Measurements from ENCODE around the gene INPP1. TPM values are rescaled to one million over a fixed set of nuclear protein-coding genes. Genes with fewer than 3 reads are reported as not detected.

Gene INPP1
- total RNA-seq, 2 experiments from 2014 or later: 8.5 to 10.2 TPM

- no peak for DNase-seq
- peak overlapping the region; percentile 91 for H3K27ac Mint-ChIP-seq
- ChIA-PET CTCF (interaction anchor here (1.0 to 1.7 kb wide), 2 partner anchors 10 kb away, joined by 4 to 5 read pairs; no protein-coding TSS in a partner anchor), POLR2A (interaction anchor here (2.0 kb wide), 1 partner anchor 10 kb away, joined by 10 read pairs; no protein-coding TSS in a partner anchor)
- H3K4me3 Mint-ChIP-seq: no peak overlapping the region
- ATAC-seq: no peak
- TF ChIP-seq CTCF (IDR thresholded peaks at IDR 0.05): no peak
- H3K27me3 Mint-ChIP-seq: no peaks in the 10 kb centered on the region
- intact Hi-C loops (cut with micrococcal nuclease): loop anchor here (10.0 kb wide), 1 partner anchor 98 kb away; no protein-coding TSS in a partner anchor
- peaks cover 27% of the 10 kb centered on the region for H3K36me3 Mint-ChIP-seq (ENCODE audit: low read depth)
- H3K4me1 Mint-ChIP-seq (ENCODE audit: low read depth): peaks cover 71% of the 10 kb centered on the region
- H3K9me3 Mint-ChIP-seq: no peaks in the 10 kb centered on the region
These were observed 73.9 kb downstream of the INPP1 start for GRCh38 chr2:190417045-190417842.

DNA sequence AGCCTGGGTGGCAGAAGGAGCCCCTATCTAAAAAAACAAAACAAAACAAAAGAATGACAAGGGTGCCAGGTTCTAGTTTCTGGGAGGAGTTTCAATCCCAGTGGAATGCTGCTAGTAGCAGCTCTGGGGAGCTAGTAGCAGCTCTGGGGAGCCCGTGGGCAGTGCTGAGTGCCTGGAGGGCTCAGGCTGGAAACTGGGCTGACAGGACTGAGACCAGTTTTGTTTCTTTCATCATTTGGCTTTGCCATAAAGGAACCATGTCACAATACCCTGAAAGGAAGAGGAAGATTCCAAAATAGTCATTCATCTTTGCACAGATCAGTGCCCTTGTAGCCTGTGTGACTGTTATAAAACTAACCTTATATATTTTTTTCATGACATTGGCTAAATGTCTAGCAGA is 75.3 kb downstream of the INPP1 start:
- peaks cover 22% of the 10 kb centered on the region for H3K36me3 Mint-ChIP-seq (ENCODE audit: low read depth)
- no peak for TF ChIP-seq CTCF (IDR thresholded peaks at IDR 0.05)
- peaks cover 67% of the 10 kb centered on the region for H3K4me1 Mint-ChIP-seq (ENCODE audit: low read depth)
- no peak overlapping the region for H3K27ac Mint-ChIP-seq
- DNase-seq (no peak), ATAC-seq (no peak)
- ChIA-PET CTCF (interaction anchor here (0.9 kb wide), 1 partner anchor 28 kb away, joined by 4 read pairs; no protein-coding TSS in a partner anchor), POLR2A (interaction anchor here (0.9 to 1.8 kb wide), 2 partner anchors 8 to 742 kb away, joined by 4 to 7 read pairs; no protein-coding TSS in a partner anchor)
- intact Hi-C loops (cut with micrococcal nuclease): loop anchor here (10.0 kb wide), 1 partner anchor 96 kb away; no protein-coding TSS in a partner anchor
- H3K9me3 Mint-ChIP-seq: no peaks in the 10 kb centered on the region
- no peak overlapping the region for H3K4me3 Mint-ChIP-seq
- no peaks in the 10 kb centered on the region for H3K27me3 Mint-ChIP-seq

DNA sequence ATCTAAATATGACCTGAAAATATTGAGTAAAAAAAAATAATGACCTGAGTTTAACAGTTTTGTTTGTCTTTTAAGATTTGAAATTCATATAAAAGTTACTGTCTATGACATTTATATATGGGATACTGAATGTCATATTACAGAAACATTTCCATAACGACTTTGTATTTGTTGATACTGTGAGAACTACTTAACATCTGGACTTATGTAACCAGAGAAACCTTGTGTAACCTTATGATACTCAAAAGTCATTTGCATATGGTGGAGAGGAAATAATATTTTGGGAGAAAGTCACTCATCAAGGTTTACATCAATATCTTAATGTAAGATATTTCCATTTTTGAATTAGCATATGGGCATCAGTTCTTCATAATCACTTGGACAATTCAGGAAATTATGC is 77.4 kb downstream of the INPP1 start:
- H3K9me3 Mint-ChIP-seq: no peaks in the 10 kb centered on the region
- ChIA-PET CTCF (no interaction called here), POLR2A (no interaction called here)
- no peak for ATAC-seq
- no peak for DNase-seq
- peaks cover 73% of the 10 kb centered on the region for H3K4me1 Mint-ChIP-seq (ENCODE audit: low read depth)
- H3K4me3 Mint-ChIP-seq: no peak overlapping the region
- intact Hi-C loops (cut with micrococcal nuclease): no loop called here
- no peaks in the 10 kb centered on the region for H3K27me3 Mint-ChIP-seq
- no peak for TF ChIP-seq CTCF (IDR thresholded peaks at IDR 0.05)
- H3K27ac Mint-ChIP-seq: no peak overlapping the region
- peaks cover 29% of the 10 kb centered on the region for H3K36me3 Mint-ChIP-seq (ENCODE audit: low read depth)

Other genes with a start within 250 kb of the INPP1 start
- gene HIBCH, start 23.8 kb upstream of the INPP1 start, total RNA-seq: 10 to 100 TPM; 17.6 to 19.3 TPM
- gene MFSD6, start 64.8 kb downstream of the INPP1 start, total RNA-seq: 10 to 100 TPM; 31.5 to 32.8 TPM
- 10 to 100 TPM; 17.2 to 19.5 TPM for gene NEMP2, start 191.1 kb downstream of the INPP1 start, total RNA-seq

Measured in activated CD8-positive, alpha-beta T cell treated with anti-CD3 and anti-CD28 coated beads for 36 hours (primary cell).